Endothelial cell of umbilical vein (primary cell): ENCODE data around the gene TTC34.

Experiments used
- CTCF ChIP-seq, 2 donors: IDR thresholded peaks; 1 replicate in 1 of 2; 2 replicates in 1 of 2; pipeline ENCODE4 v1.5.1; 2011; ENCODE audit warnings: low read length in 2 of 2, mild to moderate bottlenecking in 2 of 2, moderate library complexity in 2 of 2, control low read depth in 1 of 2, inconsistent platforms in 1 of 2, low read depth in 1 of 2; ENCODE audit not compliant: insufficient read depth in 1 of 2; ENCODE audit errors: extremely low read depth in 1 of 2
- EZH2 ChIP-seq: IDR thresholded peaks from 2 replicates; pipeline ENCODE4 v1.6.1; 2012; ENCODE audit warnings: borderline replicate concordance, low read depth, mild to moderate bottlenecking, moderate library complexity, low read length, inconsistent platforms; ENCODE audit not compliant: severe bottlenecking
- MAX ChIP-seq: IDR thresholded peaks from 2 replicates; pipeline ENCODE4 v1.6.1; 2011; ENCODE audit not compliant: insufficient read depth, insufficient read length
- MYC ChIP-seq: IDR thresholded peaks from one replicate; pipeline ENCODE4 v1.6.1; 2011; ENCODE audit warnings: mild to moderate bottlenecking, low read depth, low read length
- POLR2A ChIP-seq: IDR thresholded peaks from 2 replicates; pipeline ENCODE4 v1.6.1; 2012; ENCODE audit warnings: low read depth, mild to moderate bottlenecking, control low read depth, low read length

DNA sequence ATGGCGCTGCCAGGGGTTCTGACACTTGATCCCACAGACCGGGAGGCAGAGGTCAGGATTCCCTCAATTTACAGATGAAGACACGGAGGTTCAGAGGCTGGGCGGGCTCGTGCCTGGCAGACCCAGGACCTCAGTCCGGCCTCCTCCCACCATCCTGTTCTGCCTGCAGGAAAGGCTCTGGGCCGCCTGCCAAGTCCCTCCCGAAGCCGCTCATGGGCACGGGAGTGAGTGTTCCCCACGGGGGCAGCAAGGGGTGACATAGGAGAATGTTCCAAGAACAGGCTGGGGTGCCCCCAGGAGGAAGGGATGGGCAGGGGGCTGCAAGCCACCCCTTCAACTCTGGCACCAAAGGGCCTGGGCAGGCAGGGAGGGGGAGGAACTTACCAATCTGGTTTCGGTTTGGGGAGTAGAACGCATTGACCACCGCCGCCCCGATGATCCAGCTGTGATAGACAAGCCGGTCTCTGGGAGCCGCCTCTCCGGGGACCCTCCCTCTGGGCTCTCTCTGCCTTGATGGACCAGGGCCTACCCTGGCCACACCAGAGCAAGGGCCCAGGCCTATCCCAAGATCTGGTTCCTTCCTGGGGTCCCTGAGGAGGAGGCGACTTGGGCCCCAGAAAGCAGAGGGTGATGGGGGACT, 207.4 kb downstream of the TTC34 start:
- TF ChIP-seq CTCF (IDR thresholded peaks at IDR 0.05; ENCODE audit: extremely low read depth in 1 of 2, insufficient read depth in 1 of 2, low read depth in 1 of 2, low read length in 2 of 2) (no peak), POLR2A (no peak), EZH2 (no peak), MAX (no peak), MYC (no peak)
